Coronary artery (tissue), 2 donors: Measurements from ENCODE around the gene PLCB3.

Experiments
- DNase-seq: peaks from one replicate; pipeline ENCODE4 v3.0.0-alpha.2; 2017; ENCODE audit warnings: low spot score
- H3K27ac ChIP-seq, 2 donors: fragments of 200-600 bp; sonication (generic); one replicate each; pipeline ENCODE4 v1.5.1; 2016 to 2019
- H3K4me3 ChIP-seq: fragments of 200-600 bp; sonication (generic); 2 replicates; pipeline ENCODE4 v1.5.1; 2016; ENCODE audit warnings: mild to moderate bottlenecking, moderate library complexity
- CTCF ChIP-seq: fragments of 200-600 bp; sonication (generic); IDR thresholded peaks from one replicate; pipeline ENCODE4 v1.5.1; 2019; ENCODE audit warnings: antibody characterized with exemption

Gene PLCB3

DNA sequence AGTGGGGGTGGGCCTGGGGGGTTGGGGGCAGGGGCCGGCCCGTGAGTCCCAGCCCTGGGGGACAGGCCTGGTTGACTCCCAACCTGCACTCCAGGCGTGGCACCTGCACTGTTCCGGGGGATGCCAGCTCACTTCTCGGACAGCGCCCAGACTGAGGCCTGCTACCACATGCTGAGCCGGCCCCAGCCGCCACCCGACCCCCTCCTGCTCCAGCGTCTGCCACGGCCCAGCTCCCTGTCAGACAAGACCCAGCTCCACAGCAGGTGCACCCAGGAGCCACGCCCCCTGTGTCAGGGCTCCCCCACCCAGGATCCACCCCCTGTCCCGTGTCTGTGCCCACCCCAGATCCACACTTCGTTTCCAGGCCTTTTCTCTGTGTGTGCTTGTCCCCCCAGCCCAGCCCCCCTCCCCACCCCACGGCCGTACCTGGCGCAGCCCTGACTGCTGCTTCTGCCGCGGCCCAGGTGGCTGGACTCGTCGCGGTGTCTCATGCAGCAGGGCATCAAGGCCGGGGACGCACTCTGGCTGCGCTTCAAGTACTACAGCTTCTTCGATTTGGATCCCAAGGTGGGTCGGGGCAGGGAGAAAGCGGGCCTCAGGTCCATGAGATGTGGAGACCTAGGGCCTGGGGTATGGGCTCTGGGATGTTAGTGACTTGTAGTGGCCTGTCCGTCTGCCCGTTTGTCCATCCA lies 40.0 kb upstream of the PLCB3 start:
- DNase-seq = no peak
- no peak for TF ChIP-seq CTCF
- Histone ChIP-seq H3K4me3 (no peak overlapping the region), H3K27ac (no peak overlapping the region)

- H3K4me3 ChIP-seq = no peak overlapping the region
- no peak for TF ChIP-seq CTCF
- DNase-seq = no peak
- no peak overlapping the region for H3K27ac ChIP-seq
Measured at GRCh38 chr11:64216879-64217278, 34.5 kb upstream of the PLCB3 start.

DNA sequence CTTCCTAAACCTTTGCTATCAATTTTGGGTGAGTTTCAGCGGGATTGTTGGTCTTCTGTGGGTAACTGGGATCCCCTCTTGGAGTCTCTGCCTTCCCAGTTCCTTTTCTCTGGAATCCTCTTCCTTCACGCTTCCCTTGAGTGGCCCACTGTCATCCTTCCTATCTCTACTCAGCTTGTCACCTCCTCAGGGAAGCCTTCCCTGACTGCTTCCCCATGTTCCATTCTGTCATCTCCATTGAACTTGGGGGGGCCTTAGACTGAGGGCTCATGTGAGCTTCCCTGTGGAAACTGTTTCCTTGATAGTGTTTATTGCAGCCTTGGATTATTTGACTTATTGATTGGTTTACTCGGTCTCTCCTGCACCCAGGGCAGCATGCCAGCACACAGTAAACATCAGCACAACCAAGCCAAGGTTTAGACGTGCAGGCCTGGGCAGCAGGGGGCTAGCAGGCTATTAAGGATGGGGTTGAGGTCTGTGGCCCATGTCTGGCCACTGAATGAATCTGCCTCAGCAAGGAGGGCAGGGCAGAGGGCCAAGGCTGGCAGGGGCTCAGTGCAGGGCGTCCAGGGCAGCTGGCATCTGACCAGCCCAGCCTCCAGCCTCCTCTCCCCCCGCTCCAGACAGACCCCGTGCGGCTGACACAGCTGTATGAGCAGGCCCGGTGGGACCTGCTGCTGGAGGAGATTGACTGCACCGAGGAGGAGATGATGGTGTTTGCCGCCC lies 32.5 kb upstream of the PLCB3 start:
- DNase-seq = no peak

DNA sequence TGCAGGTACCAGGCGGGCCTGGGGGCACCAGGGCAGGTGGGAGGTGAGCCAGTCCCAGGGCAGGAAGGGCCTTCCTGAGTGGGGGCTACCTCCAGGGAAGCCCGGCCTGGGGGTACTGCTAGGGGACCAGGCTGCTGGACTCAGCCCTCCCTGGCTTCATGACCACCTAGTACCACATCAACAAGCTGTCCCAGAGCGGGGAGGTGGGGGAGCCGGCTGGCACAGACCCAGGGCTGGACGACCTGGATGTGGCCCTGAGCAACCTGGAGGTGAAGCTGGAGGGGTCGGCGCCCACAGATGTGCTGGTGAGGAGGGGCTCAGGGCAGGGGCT lies 32.0 kb upstream of the PLCB3 start:
- no peak overlapping the region for H3K4me3 ChIP-seq
- no peak for TF ChIP-seq CTCF
- DNase-seq = no peak
- no peak overlapping the region for H3K27ac ChIP-seq

More for the DNA sequence above, 32.5 kb upstream of the PLCB3 start:
- TF ChIP-seq CTCF = no peak
- Histone ChIP-seq H3K4me3 (no peak overlapping the region), H3K27ac (no peak overlapping the region)

- TF ChIP-seq CTCF = no peak
Measured at GRCh38 chr11:64219755-64220154, 31.6 kb upstream of the PLCB3 start.

GRCh38 chr11:64220271-64220670 lies 31.1 kb upstream of the PLCB3 start:
- Histone ChIP-seq H3K27ac (no peak overlapping the region), H3K4me3 (no peak overlapping the region)
- DNase-seq = no peak
- TF ChIP-seq CTCF = no peak

More at GRCh38 chr11:64219755-64220154, 31.6 kb upstream of the PLCB3 start:
- no peak for DNase-seq
- Histone ChIP-seq H3K27ac (no peak overlapping the region), H3K4me3 (no peak overlapping the region)

GRCh38 chr11:64220798-64221197 lies 30.5 kb upstream of the PLCB3 start:
- Histone ChIP-seq H3K27ac (no peak overlapping the region), H3K4me3 (no peak overlapping the region)
- DNase-seq = no peak
- no peak for TF ChIP-seq CTCF
